ENCODE results near the gene TNRC6B. TPM values are rescaled to one million over a fixed set of nuclear protein-coding genes. Genes with fewer than 3 reads are reported as not detected.
A peak's percentile ranks its signal among the peaks of the same experiment; 100 is the strongest.
"Not testable (repeated sequence)": the region's sequence is repeated elsewhere in the genome, so short reads cannot be mapped to it uniquely, and the experiment has no call there.

Gene TNRC6B
- 67.9 TPM for total RNA-seq

- peak; percentile 91 for DNase-seq (ENCODE audit: low spot score)
Measured at GRCh38 chr22:40177738-40178416, at the start of gene TNRC6B. TSS of gene TNRC6B (plus strand) at chr22:40177925. CDS start at chr22:40178136, 211 bp downstream.

- no peak for DNase-seq (ENCODE audit: low spot score)
Measured at GRCh38 chr22:40128989-40129388, 48.7 kb upstream of the TNRC6B start.

GRCh38 chr22:40137132-40137531, 40.6 kb upstream of the TNRC6B start:
- DNase-seq (ENCODE audit: low spot score) = no peak

- DNase-seq (ENCODE audit: low spot score) = no peak
Measured at GRCh38 chr22:40138866-40139265, 38.9 kb upstream of the TNRC6B start.

GRCh38 chr22:40147388-40148176, 30.1 kb upstream of the TNRC6B start:
- no peak for DNase-seq (ENCODE audit: low spot score)

- DNase-seq (ENCODE audit: low spot score) = no peak
Measured at GRCh38 chr22:40153192-40153591, 24.5 kb upstream of the TNRC6B start.

GRCh38 chr22:40153705-40154104, 24.0 kb upstream of the TNRC6B start:
- no peak for DNase-seq (ENCODE audit: low spot score)

- DNase-seq (ENCODE audit: low spot score) = peak; percentile 61
Measured at GRCh38 chr22:40156001-40156516, 21.7 kb upstream of the TNRC6B start.

GRCh38 chr22:40156682-40157081, 21.0 kb upstream of the TNRC6B start:
- not testable (repeated sequence) for DNase-seq (ENCODE audit: low spot score)

- DNase-seq (ENCODE audit: low spot score) = no peak
Measured at GRCh38 chr22:40157330-40157945, 20.3 kb upstream of the TNRC6B start.

- DNase-seq (ENCODE audit: low spot score) = no peak
Measured at GRCh38 chr22:40161194-40161593, 16.5 kb upstream of the TNRC6B start.

GRCh38 chr22:40165537-40165936, 12.2 kb upstream of the TNRC6B start:
- not testable (repeated sequence) for DNase-seq (ENCODE audit: low spot score)

- no peak for DNase-seq (ENCODE audit: low spot score)
Measured at GRCh38 chr22:40175611-40176244, 2.0 kb upstream of the TNRC6B start.

GRCh38 chr22:40176921-40177737, 596 bp upstream of the TNRC6B start:
- DNase-seq (ENCODE audit: low spot score) = peak; percentile 39

- no peak for DNase-seq (ENCODE audit: low spot score)
Measured at GRCh38 chr22:40178417-40179409, 988 bp downstream of the TNRC6B start.

- no peak for DNase-seq (ENCODE audit: low spot score)
Measured at GRCh38 chr22:40179526-40179925, 1.8 kb downstream of the TNRC6B start.

GRCh38 chr22:40180403-40180802, 2.7 kb downstream of the TNRC6B start:
- DNase-seq (ENCODE audit: low spot score) = no peak

GRCh38 chr22:40181323-40181722, 3.6 kb downstream of the TNRC6B start:
- peak; percentile 42 for DNase-seq (ENCODE audit: low spot score)

- no peak for DNase-seq (ENCODE audit: low spot score)
Measured at GRCh38 chr22:40182231-40182835, 4.6 kb downstream of the TNRC6B start.

Measured in mucosa of gallbladder (tissue), 1 donor.